Fibroblast of peridontal ligament (primary cell): Measurements from ENCODE around the gene WDR11.

Experiments
- DNase-seq: peaks from one replicate; pipeline ENCODE4 v3.0.0-alpha.2; 2010; ENCODE audit errors: extremely low read depth

WDR11 gene

DNA sequence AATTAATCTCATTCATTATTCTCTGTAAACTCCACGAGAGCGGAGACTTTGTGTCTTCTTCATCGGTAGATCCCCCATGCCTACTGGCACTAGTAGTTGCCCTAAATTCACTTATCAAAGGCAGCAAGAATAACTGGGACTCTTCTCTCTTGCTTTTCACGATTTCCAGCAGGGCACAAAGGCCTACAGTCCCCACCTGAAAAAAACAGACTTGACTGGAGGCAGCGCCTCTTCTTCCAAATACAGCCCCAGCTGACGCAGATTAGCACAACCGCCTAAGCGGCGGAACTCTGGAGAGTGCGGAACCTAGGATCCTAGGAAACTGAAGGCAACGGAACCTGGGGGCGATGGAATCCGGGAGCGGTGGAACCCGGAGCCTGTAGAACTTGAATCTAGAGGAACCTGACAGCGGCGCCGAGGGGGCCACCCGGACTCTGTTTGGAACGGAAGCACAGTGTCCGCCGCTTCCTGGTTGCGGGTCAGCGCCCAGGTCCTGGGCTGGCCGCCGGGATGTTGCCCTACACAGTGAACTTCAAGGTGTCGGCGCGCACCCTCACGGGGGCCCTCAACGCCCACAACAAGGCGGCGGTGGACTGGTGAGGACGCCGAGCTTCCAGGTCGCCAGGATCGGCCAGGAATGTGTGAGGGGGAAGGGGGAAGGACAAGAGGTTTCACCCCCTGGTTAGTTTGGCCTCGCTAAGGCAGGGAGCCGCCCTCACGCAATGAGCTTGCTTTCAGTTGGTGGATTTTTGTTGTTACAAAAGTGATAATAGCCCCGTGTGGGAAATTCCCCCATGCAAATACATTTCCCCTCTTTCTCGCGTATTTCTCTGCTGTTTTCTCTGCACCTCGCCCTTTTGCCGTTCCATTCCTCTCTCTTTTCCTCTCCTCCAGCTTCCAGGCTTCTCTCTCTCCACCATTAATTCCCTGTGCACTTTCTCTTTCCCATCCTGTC is at the start of gene WDR11:
Gene WDR11 (plus strand): TSS at position 452 of the 955 bp plus-strand sequence. CDS start 59 bp downstream, at position 511.
- DNase-seq = peak; percentile 93

- no peak for DNase-seq
Measured at GRCh38 chr10:120802935-120803334, 48.2 kb upstream of the WDR11 start.

DNA sequence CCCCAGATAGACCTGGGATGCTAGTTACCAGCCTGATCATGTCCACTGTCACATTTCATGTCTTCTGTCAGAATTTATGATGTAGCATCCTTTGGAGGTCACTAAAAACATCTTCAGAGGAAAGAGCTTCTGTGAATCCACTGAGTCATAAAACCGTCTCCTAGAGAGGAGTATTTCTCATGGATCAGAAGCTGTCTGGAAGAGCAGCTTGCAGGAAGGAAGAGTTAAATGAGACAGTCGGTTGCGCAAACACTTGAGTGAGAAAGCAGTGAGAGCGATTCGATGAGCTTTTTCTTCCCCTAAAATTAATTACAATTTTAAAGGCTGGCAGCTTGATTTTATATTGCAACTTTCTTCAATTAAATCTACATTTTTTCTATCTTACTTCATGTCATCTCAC is 47.2 kb upstream of the WDR11 start:
- no peak for DNase-seq

- DNase-seq = no peak
Measured at GRCh38 chr10:120805014-120805812, 45.9 kb upstream of the WDR11 start.

- DNase-seq = no peak
Measured at GRCh38 chr10:120806081-120806480, 45.1 kb upstream of the WDR11 start.

DNA sequence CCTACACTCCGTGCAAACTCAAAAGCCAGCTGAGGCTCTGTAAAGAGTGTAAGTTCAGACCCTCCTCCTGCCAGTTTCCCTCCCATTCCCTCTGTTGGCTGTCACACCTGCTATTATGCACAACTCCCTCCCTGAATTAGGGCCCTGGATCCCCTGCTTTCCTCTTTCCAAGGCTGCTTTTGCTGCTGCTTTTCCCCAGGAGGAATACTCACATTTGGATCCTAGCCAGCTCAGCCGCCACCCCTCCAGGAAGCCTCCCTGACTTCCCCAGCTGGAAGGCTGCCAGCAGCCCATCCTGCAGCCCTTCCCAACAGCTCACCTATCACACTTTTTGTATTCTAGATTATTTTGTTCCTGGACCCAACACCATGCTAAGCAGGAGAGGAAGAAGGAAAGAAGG is 40.9 kb upstream of the WDR11 start:
- DNase-seq = no peak

- DNase-seq = no peak
Measured at GRCh38 chr10:120813085-120813484, 38.1 kb upstream of the WDR11 start.

GRCh38 chr10:120818301-120818700 is 32.9 kb upstream of the WDR11 start:
- DNase-seq = no peak

- DNase-seq = no peak
Measured at GRCh38 chr10:120819366-120819765, 31.8 kb upstream of the WDR11 start.

DNA sequence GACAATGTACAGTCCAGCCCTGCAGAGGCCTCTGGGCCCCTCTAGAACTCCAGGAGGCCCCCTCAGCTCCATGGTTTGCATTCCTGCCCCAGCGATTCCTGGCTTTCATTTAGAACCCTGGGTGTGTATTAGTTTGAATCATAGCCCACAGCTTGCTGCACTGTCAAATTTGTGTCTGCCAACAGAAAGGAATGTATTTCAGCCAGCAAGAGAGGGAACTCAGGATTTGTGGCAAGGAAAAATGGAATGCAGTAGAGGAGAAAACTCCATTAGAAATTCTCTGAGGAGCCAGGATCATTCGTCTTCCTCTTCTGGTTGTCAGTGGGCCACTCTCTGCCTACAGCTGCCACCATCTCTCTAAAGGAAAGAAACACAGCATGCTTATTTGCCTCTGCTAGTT is 27.9 kb upstream of the WDR11 start:
- DNase-seq = no peak

DNA sequence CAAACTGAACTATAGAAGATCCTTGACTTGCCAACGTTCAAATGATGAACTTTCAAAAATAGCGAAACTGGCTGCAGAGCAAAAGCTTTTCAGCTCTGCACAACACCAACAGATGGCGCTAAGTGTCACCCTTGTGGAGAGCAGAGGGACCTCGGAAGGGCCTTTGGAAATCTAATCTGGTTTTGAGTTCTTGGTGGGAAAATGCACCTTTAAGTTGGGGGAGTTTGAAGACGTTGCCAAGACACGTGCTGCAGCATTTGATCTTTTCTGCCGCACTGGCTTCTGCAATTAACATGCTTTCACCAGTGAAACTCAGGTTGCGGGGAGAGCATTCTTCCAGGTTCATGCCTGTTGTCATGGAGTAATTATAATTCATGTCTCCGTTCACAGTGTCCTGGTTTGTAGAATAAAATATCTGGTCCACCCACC is 26.3 kb upstream of the WDR11 start:
- no peak for DNase-seq

DNA sequence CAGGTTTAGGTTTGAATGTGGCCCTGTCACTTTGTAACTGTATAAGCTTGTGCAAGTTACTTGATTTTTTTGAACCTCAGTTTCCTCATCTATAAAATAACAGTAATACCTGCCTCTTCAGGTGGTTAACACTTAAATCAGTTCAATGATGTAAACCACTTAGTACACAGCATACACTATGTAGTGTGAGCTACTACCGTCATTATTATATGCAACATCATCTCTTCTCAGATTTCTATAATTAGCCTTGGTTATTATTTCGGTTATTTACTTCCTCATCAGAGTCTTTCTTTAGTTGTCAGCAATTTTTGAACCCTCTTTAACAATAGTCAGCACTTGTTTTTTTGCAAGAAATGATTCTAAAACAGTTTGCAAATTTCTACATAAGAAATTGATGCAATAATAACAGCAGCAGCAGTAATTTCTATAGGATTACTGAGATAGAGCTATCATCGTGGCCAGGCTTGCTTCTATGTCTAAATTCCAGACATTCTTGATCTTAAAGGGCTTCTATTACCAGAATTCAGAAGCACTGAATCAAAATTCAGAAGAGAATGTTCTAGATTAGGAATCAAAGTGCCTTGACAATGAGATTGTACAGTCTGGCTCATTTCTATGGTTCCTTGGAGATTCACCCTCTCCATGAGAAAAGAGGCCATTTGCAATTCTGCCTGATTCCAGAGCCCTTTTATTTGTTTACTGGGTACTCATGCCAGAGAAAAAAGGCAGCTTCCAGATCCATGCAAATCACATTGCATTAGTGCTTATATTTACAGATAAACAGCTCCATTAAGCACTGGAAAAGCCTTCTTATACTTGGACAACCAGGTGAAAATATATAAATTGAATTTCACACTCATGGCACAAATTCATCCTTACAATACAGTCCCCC is 25.0 kb upstream of the WDR11 start:
- DNase-seq = no peak

DNA sequence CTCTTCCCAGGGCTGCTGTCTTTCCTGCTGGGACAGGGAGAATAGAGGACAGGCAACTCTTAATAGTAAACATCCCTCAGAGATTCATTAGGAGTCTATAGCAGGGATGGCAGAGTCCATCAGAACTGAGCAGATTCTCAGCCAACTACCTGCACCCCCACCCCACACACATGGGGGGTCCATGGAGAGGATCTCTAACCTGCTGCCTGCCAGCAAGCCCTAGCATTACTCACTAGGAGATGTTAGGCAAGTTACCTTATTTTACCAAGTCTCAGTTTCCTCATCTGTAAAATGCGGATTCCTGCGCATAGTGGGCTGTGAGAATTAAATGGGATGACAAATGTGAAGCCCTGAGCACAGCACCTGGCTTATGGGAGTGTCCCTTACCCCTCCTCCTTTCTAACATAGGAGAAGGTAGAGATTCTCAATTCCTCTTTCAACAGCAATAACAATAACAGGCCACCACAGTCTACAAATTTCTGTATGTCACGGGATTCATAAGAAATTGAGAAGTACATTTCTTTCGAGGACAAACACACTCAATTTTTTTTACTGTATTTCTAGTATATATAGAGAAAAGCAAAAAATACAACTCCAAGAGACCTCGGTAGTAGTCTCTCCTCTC is 23.8 kb upstream of the WDR11 start:
- DNase-seq = no peak

- DNase-seq = no peak
Measured at GRCh38 chr10:120828763-120829319, 22.3 kb upstream of the WDR11 start.

DNA sequence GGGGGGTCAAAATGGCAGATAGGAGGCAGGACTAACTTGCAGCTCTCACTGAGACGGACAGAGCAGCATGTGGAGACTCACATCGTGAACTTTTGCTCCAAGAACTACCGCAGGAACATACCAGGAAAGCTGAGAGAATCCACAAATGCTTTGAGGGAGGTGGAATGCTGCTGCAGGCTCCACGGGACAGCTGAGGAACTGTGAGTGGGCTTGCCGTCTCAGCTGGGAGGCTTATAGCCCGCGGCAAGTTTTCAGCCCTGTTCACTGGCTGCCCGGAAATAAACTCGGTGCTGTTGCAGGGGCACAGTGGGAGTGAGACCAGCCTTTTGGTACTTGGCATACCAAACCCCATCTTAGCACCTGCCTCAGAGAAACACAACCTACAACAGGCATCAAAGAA is 19.1 kb upstream of the WDR11 start:
- no peak for DNase-seq

- no peak for DNase-seq
Measured at GRCh38 chr10:120833222-120833928, 17.8 kb upstream of the WDR11 start.

GRCh38 chr10:120835603-120836002 is 15.6 kb upstream of the WDR11 start:
- DNase-seq = no peak

- DNase-seq = no peak
Measured at GRCh38 chr10:120838941-120839340, 12.2 kb upstream of the WDR11 start.

DNA sequence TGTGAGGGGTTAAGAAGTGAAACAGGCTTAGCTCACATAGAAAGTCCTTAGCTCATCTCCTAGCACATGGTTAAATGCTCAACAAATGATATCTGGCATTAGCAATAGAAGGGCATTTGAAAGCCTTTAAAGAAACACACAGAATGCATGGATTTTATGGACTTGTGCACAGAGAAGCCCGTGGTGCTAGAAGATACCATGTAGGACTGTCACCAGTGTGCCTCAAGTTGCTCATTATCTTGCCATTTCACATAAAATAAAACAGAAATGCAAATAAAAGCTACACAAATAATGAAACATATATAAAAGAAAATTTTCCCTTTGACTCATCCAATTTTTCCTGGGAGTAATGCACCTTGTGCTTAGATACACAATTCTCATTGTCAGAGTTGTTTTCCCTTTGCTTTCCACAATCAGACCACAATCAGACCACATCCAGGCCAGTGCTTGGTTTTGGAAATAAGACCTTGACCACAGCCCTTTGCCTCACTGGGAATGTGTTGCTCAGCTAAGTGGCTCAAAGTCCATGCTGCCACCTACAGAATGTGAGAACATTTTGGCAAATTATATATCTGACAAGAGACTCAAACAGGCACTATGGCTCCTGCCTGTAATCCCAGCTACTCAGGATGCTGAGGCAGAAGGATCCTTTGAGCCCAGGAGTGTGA is 9.5 kb upstream of the WDR11 start:
- no peak for DNase-seq

- no peak for DNase-seq
Measured at GRCh38 chr10:120854388-120854787, 3.2 kb downstream of the WDR11 start.
